Measurements from ENCODE around the gene SRC. TPM values are rescaled to one million over a fixed set of nuclear protein-coding genes. Genes with fewer than 3 reads are reported as not detected.

The SRC gene
- polyA plus RNA-seq, 1 of the 3 experiments (the other 2 are of a cell fraction), result 23.8 TPM

DNA sequence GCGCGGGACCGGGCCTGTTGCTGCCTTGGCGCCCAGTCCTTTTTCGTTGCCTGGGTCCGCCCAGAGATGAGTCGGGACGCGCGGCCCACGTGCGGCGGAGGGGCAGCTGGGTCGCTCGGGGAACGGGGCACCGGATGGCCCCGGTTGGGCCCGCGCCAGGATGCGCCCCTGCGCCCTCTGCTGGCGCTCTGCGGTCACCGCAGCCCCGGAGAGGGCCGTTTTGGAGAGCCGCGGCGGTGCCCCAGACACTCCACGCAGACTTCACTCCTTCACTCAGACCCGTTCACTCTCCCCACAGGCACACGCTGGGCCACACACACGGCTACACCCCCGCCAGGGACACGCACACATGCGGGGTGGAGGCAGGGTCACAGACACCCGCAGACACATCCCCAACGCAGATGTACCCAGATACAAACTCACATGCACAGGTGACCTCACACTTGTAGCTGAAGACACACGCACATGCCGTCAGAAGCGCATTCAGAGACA lies 38.8 kb downstream of the SRC start:
- peaks cover 5 to 24% of the 10 kb centered on the region in 2 experiments for H3K36me3 ChIP-seq (replicated peaks in 1 of 2; ENCODE audit: control insufficient read depth in 1 of 2, insufficient read depth in 2 of 2, low read length in 1 of 2)
- H4K20me1 ChIP-seq (ENCODE audit: insufficient read depth), result no peaks in the 10 kb centered on the region
- no peak overlapping the region for H3K4me2 ChIP-seq
- peak; percentile 93 for DNase-seq
- H3K4me1 ChIP-seq (ENCODE audit: control insufficient read depth in 1 of 2, insufficient read depth in 2 of 2, low read depth in 1 of 2, low read length in 1 of 2), result peaks cover 0 to 18% of the 10 kb centered on the region in 2 experiments; a peak in 1 of 4 replicates
- H3K9me2 ChIP-seq, result no peaks in the 10 kb centered on the region
- H3K27me3 ChIP-seq (ENCODE audit: insufficient read depth), result no peaks in the 10 kb centered on the region
- H3K9me3 ChIP-seq, result no peaks in the 10 kb centered on the region
- H2AFZ ChIP-seq (ENCODE audit: low read depth), result no peak overlapping the region
- TF ChIP-seq, protein P1, sequence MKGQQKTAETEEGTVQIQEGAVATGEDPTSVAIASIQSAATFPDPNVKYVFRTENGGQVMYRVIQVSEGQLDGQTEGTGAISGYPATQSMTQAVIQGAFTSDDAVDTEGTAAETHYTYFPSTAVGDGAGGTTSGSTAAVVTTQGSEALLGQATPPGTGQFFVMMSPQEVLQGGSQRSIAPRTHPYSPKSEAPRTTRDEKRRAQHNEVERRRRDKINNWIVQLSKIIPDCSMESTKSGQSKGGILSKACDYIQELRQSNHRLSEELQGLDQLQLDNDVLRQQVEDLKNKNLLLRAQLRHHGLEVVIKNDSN (IDR thresholded peaks at IDR 0.05; ENCODE audit: borderline replicate concordance, low read depth), result peak; percentile 35; the same call in 1 of the 2 replicates
- TF ChIP-seq NFIC (IDR thresholded peaks at IDR 0.05; ENCODE audit: borderline replicate concordance) (peak; percentile 93), CHD2 (IDR thresholded peaks at IDR 0.05; ENCODE audit: low read length, partially characterized antibody) (peak; percentile 18), MEF2A (IDR thresholded peaks at IDR 0.05; ENCODE audit: borderline replicate concordance, low read depth) (no peak), RAD21 (IDR thresholded peaks at IDR 0.05; ENCODE audit: low read length) (peak; percentile 68), SIN3A (IDR thresholded peaks at IDR 0.05; ENCODE audit: borderline replicate concordance, low read depth, low read length) (no peak), POLR2AphosphoS5 (IDR thresholded peaks at IDR 0.05; ENCODE audit: low read depth, low read length) (no peak), MXI1 (IDR thresholded peaks at IDR 0.05; ENCODE audit: low read depth, low read length) (peak; percentile 72; the same call in 1 of the 2 replicates), RCOR1 (IDR thresholded peaks at IDR 0.05; ENCODE audit: low read length) (peak; percentile 43; the same call in 1 of the 2 replicates), JUND (IDR thresholded peaks at IDR 0.05) (no peak), SMC3 (IDR thresholded peaks at IDR 0.05; ENCODE audit: low read depth, low read length) (peak; percentile 86)
- TF ChIP-seq, protein P2, sequence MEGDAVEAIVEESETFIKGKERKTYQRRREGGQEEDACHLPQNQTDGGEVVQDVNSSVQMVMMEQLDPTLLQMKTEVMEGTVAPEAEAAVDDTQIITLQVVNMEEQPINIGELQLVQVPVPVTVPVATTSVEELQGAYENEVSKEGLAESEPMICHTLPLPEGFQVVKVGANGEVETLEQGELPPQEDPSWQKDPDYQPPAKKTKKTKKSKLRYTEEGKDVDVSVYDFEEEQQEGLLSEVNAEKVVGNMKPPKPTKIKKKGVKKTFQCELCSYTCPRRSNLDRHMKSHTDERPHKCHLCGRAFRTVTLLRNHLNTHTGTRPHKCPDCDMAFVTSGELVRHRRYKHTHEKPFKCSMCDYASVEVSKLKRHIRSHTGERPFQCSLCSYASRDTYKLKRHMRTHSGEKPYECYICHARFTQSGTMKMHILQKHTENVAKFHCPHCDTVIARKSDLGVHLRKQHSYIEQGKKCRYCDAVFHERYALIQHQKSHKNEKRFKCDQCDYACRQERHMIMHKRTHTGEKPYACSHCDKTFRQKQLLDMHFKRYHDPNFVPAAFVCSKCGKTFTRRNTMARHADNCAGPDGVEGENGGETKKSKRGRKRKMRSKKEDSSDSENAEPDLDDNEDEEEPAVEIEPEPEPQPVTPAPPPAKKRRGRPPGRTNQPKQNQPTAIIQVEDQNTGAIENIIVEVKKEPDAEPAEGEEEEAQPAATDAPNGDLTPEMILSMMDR (IDR thresholded peaks at IDR 0.05), result peak; percentile 75
- TF ChIP-seq, protein P3, sequence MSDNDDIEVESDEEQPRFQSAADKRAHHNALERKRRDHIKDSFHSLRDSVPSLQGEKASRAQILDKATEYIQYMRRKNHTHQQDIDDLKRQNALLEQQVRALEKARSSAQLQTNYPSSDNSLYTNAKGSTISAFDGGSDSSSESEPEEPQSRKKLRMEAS (IDR thresholded peaks at IDR 0.05; ENCODE audit: low read depth), result peak; percentile 35; the same call in 1 of the 2 replicates
- TF ChIP-seq, protein P4, sequence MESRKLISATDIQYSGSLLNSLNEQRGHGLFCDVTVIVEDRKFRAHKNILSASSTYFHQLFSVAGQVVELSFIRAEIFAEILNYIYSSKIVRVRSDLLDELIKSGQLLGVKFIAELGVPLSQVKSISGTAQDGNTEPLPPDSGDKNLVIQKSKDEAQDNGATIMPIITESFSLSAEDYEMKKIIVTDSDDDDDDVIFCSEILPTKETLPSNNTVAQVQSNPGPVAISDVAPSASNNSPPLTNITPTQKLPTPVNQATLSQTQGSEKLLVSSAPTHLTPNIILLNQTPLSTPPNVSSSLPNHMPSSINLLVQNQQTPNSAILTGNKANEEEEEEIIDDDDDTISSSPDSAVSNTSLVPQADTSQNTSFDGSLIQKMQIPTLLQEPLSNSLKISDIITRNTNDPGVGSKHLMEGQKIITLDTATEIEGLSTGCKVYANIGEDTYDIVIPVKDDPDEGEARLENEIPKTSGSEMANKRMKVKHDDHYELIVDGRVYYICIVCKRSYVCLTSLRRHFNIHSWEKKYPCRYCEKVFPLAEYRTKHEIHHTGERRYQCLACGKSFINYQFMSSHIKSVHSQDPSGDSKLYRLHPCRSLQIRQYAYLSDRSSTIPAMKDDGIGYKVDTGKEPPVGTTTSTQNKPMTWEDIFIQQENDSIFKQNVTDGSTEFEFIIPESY (IDR thresholded peaks at IDR 0.05; ENCODE audit: borderline replicate concordance, low read depth), result no peak
- TF ChIP-seq, protein P5, sequence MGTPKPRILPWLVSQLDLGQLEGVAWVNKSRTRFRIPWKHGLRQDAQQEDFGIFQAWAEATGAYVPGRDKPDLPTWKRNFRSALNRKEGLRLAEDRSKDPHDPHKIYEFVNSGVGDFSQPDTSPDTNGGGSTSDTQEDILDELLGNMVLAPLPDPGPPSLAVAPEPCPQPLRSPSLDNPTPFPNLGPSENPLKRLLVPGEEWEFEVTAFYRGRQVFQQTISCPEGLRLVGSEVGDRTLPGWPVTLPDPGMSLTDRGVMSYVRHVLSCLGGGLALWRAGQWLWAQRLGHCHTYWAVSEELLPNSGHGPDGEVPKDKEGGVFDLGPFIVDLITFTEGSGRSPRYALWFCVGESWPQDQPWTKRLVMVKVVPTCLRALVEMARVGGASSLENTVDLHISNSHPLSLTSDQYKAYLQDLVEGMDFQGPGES (IDR thresholded peaks at IDR 0.05; ENCODE audit: low read depth, low read length), result no peak
- CTCF ChIA-PET, result interaction anchor here (0.6 to 3.5 kb wide), 43 partner anchors 9 to 202 kb away, joined by 3 to 48 read pairs (median 5); partner anchors contain the start of gene MANBAL
- POLR2A ChIA-PET, result interaction anchor here (0.6 to 1.1 kb wide), 3 partner anchors 26 to 110 kb away, joined by 3 to 4 read pairs (median 4); partner anchors contain the start of gene MANBAL
- H3K9ac ChIP-seq, result no peak overlapping the region
- no peaks in the 10 kb centered on the region for H3K79me2 ChIP-seq (ENCODE audit: insufficient read depth)
- H3K4me3 ChIP-seq (ENCODE audit: low read depth in 2 of 2, low read length in 1 of 2), result no peak overlapping the region; a peak in 1 of 4 replicates
- peak overlapping the region in 1 of 2 experiments; percentile 77; a peak in 2 of 4 replicates for H3K27ac ChIP-seq (ENCODE audit: low read depth in 2 of 2, low read length in 1 of 2)
- H3F3A ChIP-seq (replicated peaks; ENCODE audit: insufficient read depth), result peaks cover 9% of the 10 kb centered on the region
- 15% methylated on average over 17 of the region's 42 CpGs for WGBS (ENCODE audit: low lambda C conversion rate)

Measured in SK-N-SH (cell line).